ENCODE measurements around the gene TAL2. TPM values are rescaled to one million over a fixed set of nuclear protein-coding genes. Genes with fewer than 3 reads are reported as not detected.

TAL2 gene
- total and polyA plus RNA-seq, 7 donors: 0.57 to 7.7 (median 0.88) TPM; not detected in 1

- Histone ChIP-seq H3K36me3 (ENCODE audit: insufficient read depth in 1 of 2, low read depth in 1 of 2) (peaks cover 3 to 18% of the 10 kb centered on the region in 2 donors), H3K27me3 (ENCODE audit: insufficient read depth in 3 of 3, low read length in 2 of 3) (no peaks in the 10 kb centered on the region), H3K4me1 (peaks cover 6% of the 10 kb centered on the region), H3K9me3 (no peaks in the 10 kb centered on the region), H3K27ac (peak overlapping the region; percentile 75), H3K4me3 (no peak overlapping the region)
- DNase-seq (no peak), ATAC-seq (peak; percentile 99 to 100 (median 99))
- TF ChIP-seq, protein P1, sequence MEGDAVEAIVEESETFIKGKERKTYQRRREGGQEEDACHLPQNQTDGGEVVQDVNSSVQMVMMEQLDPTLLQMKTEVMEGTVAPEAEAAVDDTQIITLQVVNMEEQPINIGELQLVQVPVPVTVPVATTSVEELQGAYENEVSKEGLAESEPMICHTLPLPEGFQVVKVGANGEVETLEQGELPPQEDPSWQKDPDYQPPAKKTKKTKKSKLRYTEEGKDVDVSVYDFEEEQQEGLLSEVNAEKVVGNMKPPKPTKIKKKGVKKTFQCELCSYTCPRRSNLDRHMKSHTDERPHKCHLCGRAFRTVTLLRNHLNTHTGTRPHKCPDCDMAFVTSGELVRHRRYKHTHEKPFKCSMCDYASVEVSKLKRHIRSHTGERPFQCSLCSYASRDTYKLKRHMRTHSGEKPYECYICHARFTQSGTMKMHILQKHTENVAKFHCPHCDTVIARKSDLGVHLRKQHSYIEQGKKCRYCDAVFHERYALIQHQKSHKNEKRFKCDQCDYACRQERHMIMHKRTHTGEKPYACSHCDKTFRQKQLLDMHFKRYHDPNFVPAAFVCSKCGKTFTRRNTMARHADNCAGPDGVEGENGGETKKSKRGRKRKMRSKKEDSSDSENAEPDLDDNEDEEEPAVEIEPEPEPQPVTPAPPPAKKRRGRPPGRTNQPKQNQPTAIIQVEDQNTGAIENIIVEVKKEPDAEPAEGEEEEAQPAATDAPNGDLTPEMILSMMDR (IDR thresholded peaks at IDR 0.05): no peak
- intact Hi-C loops (cut with DNase I): no loop called here
- 27 to 40% (median 28%) methylated on average over 3 of the region's 3 CpGs for WGBS, 3 donors
Measured at GRCh38 chr9:105633411-105633810, 28.8 kb upstream of the TAL2 start.

GRCh38 chr9:105636331-105636730 is 25.9 kb upstream of the TAL2 start:
- peaks cover 6% of the 10 kb centered on the region for H3K4me1 ChIP-seq
- peaks cover 3 to 29% of the 10 kb centered on the region in 2 donors for H3K36me3 ChIP-seq (ENCODE audit: insufficient read depth in 1 of 2, low read depth in 1 of 2)
- no peak for DNase-seq
- TF ChIP-seq, protein P1 (IDR thresholded peaks at IDR 0.05): no peak
- peaks cover 2% of the 10 kb centered on the region for H3K9me3 ChIP-seq
- H3K27ac ChIP-seq: no peak overlapping the region
- no peaks in the 10 kb centered on the region for H3K27me3 ChIP-seq (ENCODE audit: insufficient read depth in 3 of 3, low read length in 2 of 3)
- intact Hi-C loops (cut with DNase I): loop anchor here in 1 of 2 donors (5.0 kb wide), 1 partner anchor 46 kb away; no protein-coding TSS in a partner anchor
- ATAC-seq: no peak
- WGBS, 3 donors: 95 to 97% (median 97%) methylated on average over 1 of the region's 1 CpG
- H3K4me3 ChIP-seq: no peak overlapping the region

DNA sequence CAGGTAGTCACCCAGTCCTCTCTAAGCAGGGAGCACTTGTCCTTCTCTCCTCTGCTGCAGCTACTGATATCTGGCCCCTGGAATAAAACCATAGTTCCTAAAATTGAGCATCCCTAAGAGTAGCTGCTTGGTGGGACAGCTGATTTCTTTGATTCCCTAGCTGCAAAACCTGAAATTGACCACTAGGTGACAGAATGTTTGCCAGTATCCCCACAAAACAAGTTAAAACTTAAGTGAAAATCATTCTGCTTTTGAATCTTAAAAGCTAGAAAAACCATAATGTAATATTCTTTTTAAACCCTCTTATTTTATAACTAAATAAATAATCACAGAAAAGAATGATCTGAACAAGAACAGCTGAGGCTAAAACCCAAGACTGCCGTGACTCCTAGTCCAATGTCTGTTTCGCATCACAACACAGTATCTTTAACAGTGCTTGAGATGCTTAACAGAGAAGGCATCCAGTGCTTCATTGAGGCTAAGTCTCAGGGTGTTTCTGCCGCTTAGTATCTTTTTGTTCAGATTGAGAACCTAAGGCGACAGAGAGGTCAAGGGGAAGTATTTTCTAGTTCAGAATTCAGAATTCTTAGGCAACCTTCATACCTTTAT is 24.4 kb upstream of the TAL2 start:
- H3K4me3 ChIP-seq: no peak overlapping the region
- intact Hi-C loops (cut with DNase I): loop anchor here in 1 of 2 donors (5.0 kb wide), 1 partner anchor 44 kb away; no protein-coding TSS in a partner anchor
- no peak overlapping the region for H3K27ac ChIP-seq
- WGBS, 3 donors: 93 to 99% (median 93%) methylated on average over 4 of the region's 4 CpGs
- H3K27me3 ChIP-seq (ENCODE audit: insufficient read depth in 3 of 3, low read length in 2 of 3): no peaks in the 10 kb centered on the region
- H3K36me3 ChIP-seq (ENCODE audit: insufficient read depth in 1 of 2, low read depth in 1 of 2): peaks cover 3 to 29% of the 10 kb centered on the region in 2 donors
- DNase-seq (no peak), ATAC-seq (no peak)
- peaks cover 14% of the 10 kb centered on the region for H3K9me3 ChIP-seq
- peaks cover 3% of the 10 kb centered on the region for H3K4me1 ChIP-seq
- TF ChIP-seq, protein P1 (IDR thresholded peaks at IDR 0.05): peak; percentile 30

DNA sequence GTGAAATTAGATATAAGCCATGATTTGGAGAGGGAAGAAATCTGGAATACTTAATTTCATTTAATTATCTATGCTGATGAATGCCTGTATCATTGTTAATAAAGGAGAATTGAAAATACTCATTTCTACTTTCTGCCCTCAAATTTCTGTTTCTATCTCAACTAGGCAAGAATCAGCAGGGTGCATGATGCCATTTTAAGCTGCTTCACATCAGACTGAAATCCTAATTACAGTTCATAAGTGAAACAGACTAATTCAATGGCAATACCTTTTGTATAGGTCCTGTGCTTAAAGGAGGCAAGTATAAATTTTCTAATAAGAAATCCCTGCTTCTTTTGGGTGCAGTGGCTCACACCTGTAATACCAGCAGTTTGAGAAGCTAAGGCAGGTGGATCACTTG is 22.3 kb upstream of the TAL2 start:
- intact Hi-C loops (cut with DNase I): loop anchor here in 1 of 2 donors (5.0 kb wide), 1 partner anchor 42 kb away; no protein-coding TSS in a partner anchor
- Histone ChIP-seq H3K27me3 (ENCODE audit: insufficient read depth in 3 of 3, low read length in 2 of 3) (no peaks in the 10 kb centered on the region), H3K27ac (no peak overlapping the region), H3K4me1 (no peaks in the 10 kb centered on the region), H3K4me3 (no peak overlapping the region), H3K9me3 (peaks cover 14% of the 10 kb centered on the region), H3K36me3 (ENCODE audit: insufficient read depth in 1 of 2, low read depth in 1 of 2) (peaks cover 3 to 29% of the 10 kb centered on the region in 2 donors)
- no peak for ATAC-seq
- TF ChIP-seq, protein P1 (IDR thresholded peaks at IDR 0.05): no peak
- DNase-seq: no peak

DNA sequence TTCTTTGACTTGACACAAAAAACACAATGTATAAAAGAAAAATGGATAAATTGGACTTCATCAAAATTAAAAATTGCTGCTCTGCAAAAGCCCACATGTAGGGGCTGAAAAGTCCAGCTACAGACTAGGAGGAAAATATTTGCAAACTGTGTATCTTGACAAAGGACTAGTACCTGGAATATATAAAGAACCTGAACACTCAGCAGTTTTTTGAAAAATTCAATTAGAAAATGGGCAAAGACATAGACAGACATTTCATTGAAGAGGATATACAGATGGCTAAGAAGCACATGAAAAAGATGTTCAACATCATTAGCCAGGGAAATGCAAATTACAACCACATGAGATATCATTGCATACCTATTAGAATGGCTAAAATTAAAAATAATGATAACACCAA is 18.5 kb upstream of the TAL2 start:
- peaks cover 14% of the 10 kb centered on the region for H3K9me3 ChIP-seq
- no peaks in the 10 kb centered on the region for H3K4me1 ChIP-seq
- DNase-seq: no peak
- intact Hi-C loops (cut with DNase I): no loop called here
- no peak for ATAC-seq
- TF ChIP-seq, protein P1 (IDR thresholded peaks at IDR 0.05): no peak
- H3K4me3 ChIP-seq: no peak overlapping the region
- H3K36me3 ChIP-seq (ENCODE audit: insufficient read depth in 1 of 2, low read depth in 1 of 2): peaks cover 0 to 10% of the 10 kb centered on the region in 2 donors
- no peak overlapping the region for H3K27ac ChIP-seq
- H3K27me3 ChIP-seq (ENCODE audit: insufficient read depth in 3 of 3, low read length in 2 of 3): no peaks in the 10 kb centered on the region
